CD4-positive, CD25-positive, alpha-beta regulatory T cell (primary cell): ENCODE results near the gene KITLG. TPM values are rescaled to one million over a fixed set of nuclear protein-coding genes. Genes with fewer than 3 reads are reported as not detected.

Source experiments
- ATAC-seq, 2 donors: fragments of 150-1000 bp; cut with Tn5 transposase; one replicate each; pipeline ENCODE4 v1.10.0; 2021; ENCODE audit warnings: low read depth in 2 of 2, moderate number of reproducible peaks in 2 of 2, moderate library complexity in 1 of 2
- DNase-seq, 3 donors: peaks; one replicate each; pipeline versions ENCODE4 v3.0.0 to v3.0.0-alpha.2; 2012 to 2022; ENCODE audit warnings: mixed read lengths in 1 of 3
- H3K27ac ChIP-seq: one replicate; pipeline ENCODE4 v1.7.0; 2013; ENCODE audit warnings: mild to moderate bottlenecking, low read length; ENCODE audit not compliant: insufficient read depth, poor library complexity, severe bottlenecking
- H3K27me3 ChIP-seq: one replicate; pipeline ENCODE4 v1.7.0; 2013; ENCODE audit warnings: low read length; ENCODE audit not compliant: control insufficient read depth, insufficient read depth
- H3K36me3 ChIP-seq: one replicate; pipeline ENCODE4 v1.7.0; 2013; ENCODE audit warnings: mild to moderate bottlenecking, low read length, moderate library complexity; ENCODE audit not compliant: control insufficient read depth, insufficient read depth
- H3K4me1 ChIP-seq: 2 replicates; pipeline ENCODE4 v1.7.0; 2013; ENCODE audit warnings: mild to moderate bottlenecking, low read length; ENCODE audit not compliant: insufficient read depth, control insufficient read depth, poor library complexity, severe bottlenecking
- H3K4me3 ChIP-seq: one replicate; pipeline ENCODE4 v1.7.0; 2013; ENCODE audit warnings: low read depth, mild to moderate bottlenecking, low read length, moderate library complexity
- H3K9me3 ChIP-seq, 2 experiments: 1 replicate in 1 of 2; 2 replicates in 1 of 2; pipeline ENCODE4 v1.7.0; 2013; ENCODE audit warnings: low read length in 2 of 2, mild to moderate bottlenecking in 1 of 2, moderate library complexity in 1 of 2; ENCODE audit not compliant: control insufficient read depth in 2 of 2
- H3K27ac Mint-ChIP-seq, 3 donors: one replicate each; pipeline ENCODE4 v1.8.0; 2020 to 2022; ENCODE audit warnings: mild to moderate bottlenecking in 3 of 3, mixed read lengths in 3 of 3, moderate library complexity in 2 of 3
- H3K27me3 Mint-ChIP-seq: one replicate; pipeline ENCODE4 v1.8.0; 2022; ENCODE audit warnings: mild to moderate bottlenecking, mixed read lengths
- H3K36me3 Mint-ChIP-seq: one replicate; pipeline ENCODE4 v1.8.0; 2020; ENCODE audit warnings: mixed read lengths
- H3K4me1 Mint-ChIP-seq, 4 donors: one replicate each; pipeline ENCODE4 v1.8.0; 2020 to 2022; ENCODE audit warnings: mixed read lengths in 4 of 4, mild to moderate bottlenecking in 1 of 4
- H3K4me3 Mint-ChIP-seq, 4 donors: one replicate each; pipeline ENCODE4 v1.8.0; 2020 to 2022; ENCODE audit warnings: mild to moderate bottlenecking in 4 of 4, mixed read lengths in 4 of 4, moderate library complexity in 3 of 4
- H3K9me3 Mint-ChIP-seq, 7 donors: one replicate each; pipeline ENCODE4 v1.8.0; 2020 to 2022; ENCODE audit warnings: mixed read lengths in 7 of 7, mild to moderate bottlenecking in 3 of 7, moderate library complexity in 2 of 7
- polyA plus RNA-seq, 4 donors: library from polyadenylated mRNA; unstranded; fragments of 300-500 nt; fragmentation: Illumina TruSeq; gene quantifications; one replicate each; pipeline ENCODE4 v1.2.3, GENCODE V29; 2021
- total RNA-seq: library from RNA; stranded (reverse); gene quantifications from one replicate; pipeline ENCODE4 v1.2.3, GENCODE V29; 2022

The KITLG gene
- total and polyA plus RNA-seq, 5 donors from 2014 or later = not detected

DNA sequence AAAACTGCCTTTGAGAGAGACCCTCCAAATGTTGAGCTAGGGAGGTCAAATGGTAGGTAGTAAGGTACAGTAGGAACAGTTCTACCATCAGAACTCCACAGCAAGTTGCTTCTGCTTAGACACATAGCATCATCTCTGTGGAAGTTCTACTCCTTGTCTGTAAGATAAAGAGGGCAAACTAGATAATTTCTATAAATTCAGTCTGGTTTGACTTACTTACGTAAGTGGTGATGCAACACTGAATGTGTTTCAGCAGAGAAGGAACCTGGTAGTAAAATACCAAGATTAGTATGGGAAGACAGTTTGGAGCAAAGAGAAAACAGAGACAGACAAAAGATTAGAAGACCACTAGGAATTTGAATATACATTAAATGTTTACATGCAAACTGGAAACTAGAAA, 42.0 kb downstream of the KITLG start:
- Mint-ChIP-seq H3K4me1 (no peaks in the 10 kb centered on the region), H3K9me3 (peaks cover 0 to 5% (median 2%) of the 10 kb centered on the region in 7 donors), H3K4me3 (no peak overlapping the region), H3K27me3 (no peaks in the 10 kb centered on the region), H3K27ac (no peak overlapping the region), H3K36me3 (no peaks in the 10 kb centered on the region)
- H3K4me3 ChIP-seq = no peak overlapping the region
- no peak for ATAC-seq
- no peaks in the 10 kb centered on the region for H3K36me3 ChIP-seq
- H3K4me1 ChIP-seq = no peaks in the 10 kb centered on the region
- no peaks in the 10 kb centered on the region for H3K27me3 ChIP-seq
- H3K9me3 ChIP-seq = no peaks in the 10 kb centered on the region
- DNase-seq = no peak
- H3K27ac ChIP-seq = no peak overlapping the region

DNA sequence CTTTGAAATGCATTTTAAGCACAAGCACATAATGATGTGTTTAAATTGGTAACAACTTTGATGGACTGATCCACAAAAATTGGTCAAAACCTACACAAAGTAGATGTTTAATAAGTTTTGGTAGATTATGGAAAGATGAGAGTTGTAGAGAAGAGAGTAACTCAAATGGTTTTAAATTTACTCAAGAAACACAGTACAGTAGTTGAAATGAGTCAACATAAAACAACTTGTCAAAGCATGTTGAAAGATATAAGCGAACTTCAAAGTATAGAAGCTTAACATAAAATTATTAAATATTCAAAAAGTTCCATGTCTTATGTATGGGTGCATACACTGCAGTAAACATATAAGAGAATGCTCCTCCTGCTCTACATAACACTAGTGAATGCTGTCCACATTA, 49.4 kb downstream of the KITLG start:
- Mint-ChIP-seq H3K4me1 (no peaks in the 10 kb centered on the region), H3K27ac (no peak overlapping the region), H3K4me3 (no peak overlapping the region), H3K9me3 (peaks cover 0 to 5% (median 1%) of the 10 kb centered on the region in 7 donors), H3K27me3 (no peaks in the 10 kb centered on the region), H3K36me3 (no peaks in the 10 kb centered on the region)
- Histone ChIP-seq H3K4me1 (no peaks in the 10 kb centered on the region), H3K36me3 (no peaks in the 10 kb centered on the region), H3K9me3 (no peaks in the 10 kb centered on the region), H3K4me3 (no peak overlapping the region), H3K27ac (no peak overlapping the region), H3K27me3 (no peaks in the 10 kb centered on the region)
- no peak for DNase-seq
- ATAC-seq = no peak

- H3K27me3 ChIP-seq = no peaks in the 10 kb centered on the region
- H3K27me3 Mint-ChIP-seq = no peaks in the 10 kb centered on the region
- H3K36me3 ChIP-seq = no peaks in the 10 kb centered on the region
- no peaks in the 10 kb centered on the region for H3K4me1 Mint-ChIP-seq
- no peak for ATAC-seq
- DNase-seq = no peak
- H3K27ac Mint-ChIP-seq = no peak overlapping the region
- H3K9me3 ChIP-seq = no peaks in the 10 kb centered on the region
- H3K9me3 Mint-ChIP-seq = peaks cover 0 to 4% (median 2%) of the 10 kb centered on the region in 7 donors
- H3K4me1 ChIP-seq = no peaks in the 10 kb centered on the region
- no peak overlapping the region for H3K4me3 Mint-ChIP-seq
- H3K36me3 Mint-ChIP-seq = no peaks in the 10 kb centered on the region
- H3K4me3 ChIP-seq = no peak overlapping the region
- H3K27ac ChIP-seq = no peak overlapping the region
Observed at GRCh38 chr12:88529531-88530488, 50.5 kb downstream of the KITLG start.

- Histone ChIP-seq H3K36me3 (no peaks in the 10 kb centered on the region), H3K4me1 (no peaks in the 10 kb centered on the region), H3K9me3 (no peaks in the 10 kb centered on the region), H3K4me3 (no peak overlapping the region), H3K27me3 (no peaks in the 10 kb centered on the region), H3K27ac (no peak overlapping the region)
- DNase-seq = no peak
- no peaks in the 10 kb centered on the region for H3K36me3 Mint-ChIP-seq
- H3K4me3 Mint-ChIP-seq = no peak overlapping the region
- no peaks in the 10 kb centered on the region for H3K4me1 Mint-ChIP-seq
- peaks cover 0 to 4% (median 2%) of the 10 kb centered on the region in 7 donors for H3K9me3 Mint-ChIP-seq
- no peaks in the 10 kb centered on the region for H3K27me3 Mint-ChIP-seq
- no peak for ATAC-seq
- no peak overlapping the region for H3K27ac Mint-ChIP-seq
Observed at GRCh38 chr12:88522961-88523360, 57.3 kb downstream of the KITLG start.

- Mint-ChIP-seq H3K9me3 (no peaks in the 10 kb centered on the region), H3K36me3 (no peaks in the 10 kb centered on the region), H3K4me1 (no peaks in the 10 kb centered on the region), H3K4me3 (no peak overlapping the region), H3K27me3 (no peaks in the 10 kb centered on the region), H3K27ac (no peak overlapping the region)
- Histone ChIP-seq H3K4me3 (no peak overlapping the region), H3K4me1 (no peaks in the 10 kb centered on the region), H3K27ac (no peak overlapping the region), H3K9me3 (no peaks in the 10 kb centered on the region), H3K27me3 (no peaks in the 10 kb centered on the region), H3K36me3 (no peaks in the 10 kb centered on the region)
- ATAC-seq (no peak), DNase-seq (no peak)
Observed at GRCh38 chr12:88520436-88520820, 59.8 kb downstream of the KITLG start.

- no peaks in the 10 kb centered on the region for H3K4me1 Mint-ChIP-seq
- Histone ChIP-seq H3K27ac (no peak overlapping the region), H3K4me1 (no peaks in the 10 kb centered on the region), H3K4me3 (no peak overlapping the region), H3K27me3 (no peaks in the 10 kb centered on the region), H3K36me3 (no peaks in the 10 kb centered on the region), H3K9me3 (no peaks in the 10 kb centered on the region)
- H3K27ac Mint-ChIP-seq = no peak overlapping the region
- H3K4me3 Mint-ChIP-seq = no peak overlapping the region
- H3K27me3 Mint-ChIP-seq = no peaks in the 10 kb centered on the region
- no peaks in the 10 kb centered on the region for H3K9me3 Mint-ChIP-seq
- ATAC-seq (no peak), DNase-seq (no peak)
- no peaks in the 10 kb centered on the region for H3K36me3 Mint-ChIP-seq
Observed at GRCh38 chr12:88519802-88520435, 60.4 kb downstream of the KITLG start.

DNA sequence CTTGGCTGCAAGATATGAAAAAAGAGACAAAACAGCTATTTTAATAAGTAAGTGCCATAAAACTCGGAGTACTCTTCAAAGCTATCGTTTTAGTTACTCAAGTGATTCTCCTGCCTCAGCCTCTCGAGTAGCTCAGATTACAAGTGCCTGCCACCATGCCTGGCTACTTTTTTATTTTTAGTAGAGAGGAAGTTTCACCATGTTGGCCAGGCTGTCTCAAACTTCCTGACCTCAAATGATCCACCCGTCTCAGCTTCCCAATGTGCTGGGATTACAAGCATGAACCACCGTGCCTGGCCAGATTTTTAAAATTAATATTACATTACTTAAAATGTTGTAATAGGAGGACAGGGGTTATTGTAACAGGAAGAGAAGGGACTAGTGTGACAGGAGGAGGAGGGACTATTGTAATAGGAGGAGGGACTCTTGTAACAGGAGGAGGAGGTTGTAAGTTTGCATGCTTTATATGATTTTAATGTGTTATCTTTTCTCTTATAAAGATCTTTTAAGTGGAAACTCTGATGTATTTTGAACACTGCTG, 61.3 kb downstream of the KITLG start:
- no peaks in the 10 kb centered on the region for H3K9me3 Mint-ChIP-seq
- no peaks in the 10 kb centered on the region for H3K36me3 ChIP-seq
- no peaks in the 10 kb centered on the region for H3K27me3 ChIP-seq
- ATAC-seq (no peak), DNase-seq (no peak)
- H3K36me3 Mint-ChIP-seq = no peaks in the 10 kb centered on the region
- no peak overlapping the region for H3K4me3 Mint-ChIP-seq
- no peak overlapping the region for H3K27ac Mint-ChIP-seq
- H3K9me3 ChIP-seq = no peaks in the 10 kb centered on the region
- no peaks in the 10 kb centered on the region for H3K4me1 ChIP-seq
- H3K27ac ChIP-seq = no peak overlapping the region
- H3K4me3 ChIP-seq = no peak overlapping the region
- no peaks in the 10 kb centered on the region for H3K27me3 Mint-ChIP-seq
- H3K4me1 Mint-ChIP-seq = no peaks in the 10 kb centered on the region
